Mucosa of stomach (tissue), 1 donor: ENCODE data around the gene INHBE.

Experiments used
- H3K27me3 ChIP-seq: one replicate; pipeline ENCODE4 v1.7.0; 2013; ENCODE audit warnings: mild to moderate bottlenecking, low read length; ENCODE audit not compliant: control insufficient read depth, insufficient read depth
- H3K36me3 ChIP-seq: one replicate; pipeline ENCODE4 v1.7.0; 2013; ENCODE audit warnings: low read length; ENCODE audit not compliant: control insufficient read depth, insufficient read depth
- H3K4me1 ChIP-seq: one replicate; pipeline ENCODE4 v1.7.0; 2013; ENCODE audit warnings: mild to moderate bottlenecking, low read length; ENCODE audit not compliant: control insufficient read depth, insufficient read depth
- H3K4me3 ChIP-seq: one replicate; pipeline ENCODE4 v1.7.0; 2013; ENCODE audit warnings: low read length
- H3K9ac ChIP-seq: one replicate; pipeline ENCODE4 v1.7.0; 2013; ENCODE audit warnings: mild to moderate bottlenecking, low read length, moderate library complexity
- H3K9me3 ChIP-seq: one replicate; pipeline ENCODE4 v1.7.0; 2013; ENCODE audit warnings: mild to moderate bottlenecking, low read length, moderate library complexity; ENCODE audit not compliant: control insufficient read depth
- donor health status: Pancreatic carcinoma.

Gene INHBE

GRCh38 chr12:57444744-57445143, 10.4 kb upstream of the INHBE start:
- no peak overlapping the region for H3K9ac ChIP-seq

DNA sequence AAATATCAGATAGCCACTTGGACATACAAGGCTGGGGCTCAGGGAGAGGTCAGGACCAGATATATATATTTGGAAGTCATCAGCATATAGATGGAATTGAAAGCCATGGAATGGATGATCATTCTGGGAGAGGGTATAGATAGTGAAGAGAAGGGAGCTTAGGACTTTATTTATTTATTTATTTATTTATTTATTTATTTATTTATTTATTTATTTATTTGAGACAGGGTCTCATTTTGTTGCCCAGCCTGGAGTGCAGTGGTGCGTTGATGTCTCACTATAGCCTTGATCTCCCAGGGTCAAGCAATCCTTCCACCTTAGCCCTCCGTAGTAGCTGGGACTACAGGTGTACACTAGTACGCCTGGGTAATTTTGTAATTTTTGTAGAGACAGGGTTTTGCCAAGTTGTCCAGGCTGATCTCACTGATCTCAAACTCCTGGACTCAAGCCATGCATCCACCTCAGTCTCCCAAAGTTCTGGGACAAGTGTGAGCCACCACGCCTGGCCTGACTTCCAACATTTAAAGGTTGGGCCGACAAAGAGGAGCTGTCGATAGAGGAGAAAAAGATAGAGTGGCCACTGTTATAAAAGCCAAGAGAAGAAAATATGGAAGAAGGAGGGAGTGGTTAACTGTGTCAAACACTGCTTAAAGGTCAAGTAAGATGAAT, 8.7 kb upstream of the INHBE start:
- no peaks in the 10 kb centered on the region for H3K9me3 ChIP-seq
- H3K27me3 ChIP-seq: no peaks in the 10 kb centered on the region
- H3K4me1 ChIP-seq: no peaks in the 10 kb centered on the region
- H3K36me3 ChIP-seq: no peaks in the 10 kb centered on the region
- H3K4me3 ChIP-seq: no peak overlapping the region
- H3K9ac ChIP-seq: no peak overlapping the region

More at GRCh38 chr12:57444744-57445143, 10.4 kb upstream of the INHBE start:
- H3K9me3 ChIP-seq: no peaks in the 10 kb centered on the region
- no peaks in the 10 kb centered on the region for H3K36me3 ChIP-seq
- no peak overlapping the region for H3K4me3 ChIP-seq
- no peaks in the 10 kb centered on the region for H3K27me3 ChIP-seq
- H3K4me1 ChIP-seq: no peaks in the 10 kb centered on the region

DNA sequence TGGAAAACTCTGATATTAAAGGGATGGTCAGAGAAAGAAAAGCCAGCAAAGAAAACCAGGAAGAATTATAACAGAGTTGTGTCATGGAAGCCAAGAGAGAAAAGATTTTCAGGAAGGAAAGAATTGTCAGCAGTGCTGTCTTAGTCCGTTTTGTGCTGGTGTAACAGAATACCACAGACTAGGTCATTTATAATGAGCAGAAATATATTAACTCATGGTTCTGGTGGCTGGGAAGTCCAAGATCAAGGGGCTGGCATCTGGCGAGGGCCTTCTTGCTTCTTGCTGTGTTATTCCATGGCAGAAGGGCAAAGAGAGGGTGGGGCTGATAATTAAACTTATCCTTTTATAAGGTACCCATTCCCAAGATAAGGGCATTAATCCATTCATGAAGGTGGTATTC, 6.4 kb upstream of the INHBE start:
- Histone ChIP-seq H3K4me3 (no peak overlapping the region), H3K27me3 (no peaks in the 10 kb centered on the region), H3K36me3 (no peaks in the 10 kb centered on the region), H3K9me3 (no peaks in the 10 kb centered on the region), H3K9ac (no peak overlapping the region), H3K4me1 (no peaks in the 10 kb centered on the region)

DNA sequence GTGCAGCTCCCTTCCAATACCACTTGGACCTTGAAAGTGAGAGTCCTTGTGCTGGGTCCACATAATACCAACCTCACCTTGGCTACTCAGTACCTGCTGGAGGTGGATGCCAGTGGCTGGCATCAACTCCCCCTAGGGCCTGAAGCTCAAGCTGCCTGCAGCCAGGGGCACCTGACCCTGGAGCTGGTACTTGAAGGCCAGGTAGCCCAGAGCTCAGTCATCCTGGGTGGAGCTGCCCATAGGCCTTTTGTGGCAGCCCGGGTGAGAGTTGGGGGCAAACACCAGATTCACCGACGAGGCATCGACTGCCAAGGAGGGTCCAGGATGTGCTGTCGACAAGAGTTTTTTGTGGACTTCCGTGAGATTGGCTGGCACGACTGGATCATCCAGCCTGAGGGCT, 5.7 kb upstream of the INHBE start:
- no peaks in the 10 kb centered on the region for H3K27me3 ChIP-seq
- no peaks in the 10 kb centered on the region for H3K36me3 ChIP-seq
- H3K4me3 ChIP-seq: no peak overlapping the region
- H3K9ac ChIP-seq: no peak overlapping the region
- H3K4me1 ChIP-seq: no peaks in the 10 kb centered on the region
- no peaks in the 10 kb centered on the region for H3K9me3 ChIP-seq

DNA sequence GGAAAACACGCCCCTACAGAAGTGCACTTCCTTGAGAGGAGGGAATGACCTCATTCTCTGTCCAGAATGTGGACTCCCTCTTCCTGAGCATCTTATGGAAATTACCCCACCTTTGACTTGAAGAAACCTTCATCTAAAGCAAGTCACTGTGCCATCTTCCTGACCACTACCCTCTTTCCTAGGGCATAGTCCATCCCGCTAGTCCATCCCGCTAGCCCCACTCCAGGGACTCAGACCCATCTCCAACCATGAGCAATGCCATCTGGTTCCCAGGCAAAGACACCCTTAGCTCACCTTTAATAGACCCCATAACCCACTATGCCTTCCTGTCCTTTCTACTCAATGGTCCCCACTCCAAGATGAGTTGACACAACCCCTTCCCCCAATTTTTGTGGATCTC, 5.0 kb upstream of the INHBE start:
- H3K4me3 ChIP-seq: no peak overlapping the region
- no peaks in the 10 kb centered on the region for H3K36me3 ChIP-seq
- H3K9me3 ChIP-seq: no peaks in the 10 kb centered on the region
- peaks cover 2% of the 10 kb centered on the region for H3K27me3 ChIP-seq
- no peaks in the 10 kb centered on the region for H3K4me1 ChIP-seq
- no peak overlapping the region for H3K9ac ChIP-seq

DNA sequence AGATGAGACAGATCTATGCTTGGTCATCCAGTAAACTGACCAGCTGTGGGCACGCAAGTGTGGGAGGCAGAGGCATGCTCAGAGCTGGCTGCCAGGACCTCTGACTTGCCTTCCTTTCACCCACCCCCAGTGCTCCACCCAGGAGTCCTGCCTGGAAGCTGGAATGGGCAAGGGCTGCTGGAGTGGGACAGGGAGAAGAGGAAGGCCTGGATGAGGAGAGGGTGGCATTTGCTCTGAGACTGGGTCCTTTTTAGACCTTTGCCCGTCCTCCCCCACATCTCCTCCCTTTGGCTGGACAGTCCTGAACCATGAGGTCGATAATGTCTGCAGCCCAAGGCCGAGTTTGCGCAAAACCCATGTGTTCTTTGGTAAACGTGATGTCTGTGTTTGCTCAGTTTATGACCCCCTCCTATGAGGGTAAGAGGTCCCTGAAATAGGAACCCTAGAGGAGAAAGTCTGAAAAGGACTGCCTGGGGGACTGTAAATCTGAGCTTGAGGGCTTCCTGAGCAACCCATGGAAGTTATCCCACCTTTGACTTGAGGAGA, 3.8 kb upstream of the INHBE start:
- Histone ChIP-seq H3K4me1 (peaks cover 5% of the 10 kb centered on the region), H3K9me3 (no peaks in the 10 kb centered on the region), H3K4me3 (no peak overlapping the region), H3K9ac (no peak overlapping the region), H3K36me3 (no peaks in the 10 kb centered on the region), H3K27me3 (peaks cover 12% of the 10 kb centered on the region)

GRCh38 chr12:57452181-57452936, 2.7 kb upstream of the INHBE start:
- Histone ChIP-seq H3K9me3 (no peaks in the 10 kb centered on the region), H3K9ac (no peak overlapping the region), H3K4me3 (no peak overlapping the region), H3K27me3 (peaks cover 15% of the 10 kb centered on the region), H3K4me1 (peaks cover 5% of the 10 kb centered on the region), H3K36me3 (no peaks in the 10 kb centered on the region)

- Histone ChIP-seq H3K9ac (no peak overlapping the region), H3K4me3 (no peak overlapping the region), H3K9me3 (no peaks in the 10 kb centered on the region), H3K4me1 (peaks cover 5% of the 10 kb centered on the region), H3K27me3 (peaks cover 15% of the 10 kb centered on the region), H3K36me3 (no peaks in the 10 kb centered on the region)
Observed at GRCh38 chr12:57452937-57453509, 2.1 kb upstream of the INHBE start.

GRCh38 chr12:57454213-57454565, 918 bp upstream of the INHBE start:
- no peak overlapping the region for H3K4me3 ChIP-seq
- H3K36me3 ChIP-seq: no peaks in the 10 kb centered on the region
- peaks cover 13% of the 10 kb centered on the region for H3K4me1 ChIP-seq
- H3K27me3 ChIP-seq: peaks cover 15% of the 10 kb centered on the region
- H3K9me3 ChIP-seq: no peaks in the 10 kb centered on the region
- no peak overlapping the region for H3K9ac ChIP-seq

DNA sequence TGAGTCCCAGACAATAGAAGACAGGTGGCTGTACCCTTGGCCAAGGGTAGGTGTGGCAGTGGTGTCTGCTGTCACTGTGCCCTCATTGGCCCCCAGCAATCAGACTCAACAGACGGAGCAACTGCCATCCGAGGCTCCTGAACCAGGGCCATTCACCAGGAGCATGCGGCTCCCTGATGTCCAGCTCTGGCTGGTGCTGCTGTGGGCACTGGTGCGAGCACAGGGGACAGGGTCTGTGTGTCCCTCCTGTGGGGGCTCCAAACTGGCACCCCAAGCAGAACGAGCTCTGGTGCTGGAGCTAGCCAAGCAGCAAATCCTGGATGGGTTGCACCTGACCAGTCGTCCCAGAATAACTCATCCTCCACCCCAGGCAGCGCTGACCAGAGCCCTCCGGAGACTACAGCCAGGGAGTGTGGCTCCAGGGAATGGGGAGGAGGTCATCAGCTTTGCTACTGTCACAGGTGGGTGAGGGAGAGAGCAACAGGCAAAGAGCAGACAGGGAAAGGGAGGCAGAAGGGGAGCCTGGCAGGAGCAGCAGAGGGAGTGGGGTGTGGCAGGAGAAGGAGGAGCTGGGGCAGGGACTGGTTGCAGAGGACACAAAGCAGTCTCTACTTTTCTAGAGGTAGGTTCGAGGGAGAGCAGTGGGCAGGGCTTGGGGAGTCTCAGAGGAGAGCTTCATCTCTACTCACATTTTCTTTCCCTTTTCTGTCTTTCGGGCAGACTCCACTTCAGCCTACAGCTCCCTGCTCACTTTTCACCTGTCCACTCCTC, 452 bp downstream of the INHBE start:
- Histone ChIP-seq H3K4me3 (no peak overlapping the region), H3K4me1 (peaks cover 16% of the 10 kb centered on the region), H3K36me3 (no peaks in the 10 kb centered on the region), H3K9ac (no peak overlapping the region), H3K27me3 (peaks cover 21% of the 10 kb centered on the region), H3K9me3 (no peaks in the 10 kb centered on the region)

DNA sequence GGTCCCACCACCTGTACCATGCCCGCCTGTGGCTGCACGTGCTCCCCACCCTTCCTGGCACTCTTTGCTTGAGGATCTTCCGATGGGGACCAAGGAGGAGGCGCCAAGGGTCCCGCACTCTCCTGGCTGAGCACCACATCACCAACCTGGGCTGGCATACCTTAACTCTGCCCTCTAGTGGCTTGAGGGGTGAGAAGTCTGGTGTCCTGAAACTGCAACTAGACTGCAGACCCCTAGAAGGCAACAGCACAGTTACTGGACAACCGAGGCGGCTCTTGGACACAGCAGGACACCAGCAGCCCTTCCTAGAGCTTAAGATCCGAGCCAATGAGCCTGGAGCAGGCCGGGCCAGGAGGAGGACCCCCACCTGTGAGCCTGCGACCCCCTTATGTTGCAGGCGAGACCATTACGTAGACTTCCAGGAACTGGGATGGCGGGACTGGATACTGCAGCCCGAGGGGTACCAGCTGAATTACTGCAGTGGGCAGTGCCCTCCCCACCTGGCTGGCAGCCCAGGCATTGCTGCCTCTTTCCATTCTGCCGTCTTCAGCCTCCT, 1.1 kb downstream of the INHBE start:
- Histone ChIP-seq H3K9me3 (no peaks in the 10 kb centered on the region), H3K9ac (no peak overlapping the region), H3K4me1 (peaks cover 16% of the 10 kb centered on the region), H3K27me3 (peaks cover 28% of the 10 kb centered on the region), H3K36me3 (no peaks in the 10 kb centered on the region), H3K4me3 (no peak overlapping the region)
